ENCODE results near the gene TRIM56.
"Not testable (repeated sequence)": the region's sequence is repeated elsewhere in the genome, so short reads cannot be mapped to it uniquely, and the experiment has no call there.

TRIM56 gene

GRCh38 chr7:101085162-101085964 lies at the start of gene TRIM56:
TRIM56 (plus strand) TSS chr7:101085481; CDS start chr7:101087313, 1,832 bp downstream.
- DNase-seq (ENCODE audit: low spot score), result peak; percentile 71

- no peak for DNase-seq (ENCODE audit: low spot score)
Measured at GRCh38 chr7:101035941-101036340, 49.3 kb upstream of the TRIM56 start.

GRCh38 chr7:101041283-101041682 lies 44.0 kb upstream of the TRIM56 start:
- not testable (repeated sequence) for DNase-seq (ENCODE audit: low spot score)

GRCh38 chr7:101058355-101058754 lies 26.9 kb upstream of the TRIM56 start:
- DNase-seq (ENCODE audit: low spot score), result peak; percentile 22

- DNase-seq (ENCODE audit: low spot score), result no peak
Measured at GRCh38 chr7:101059620-101059942, 25.7 kb upstream of the TRIM56 start.

DNA sequence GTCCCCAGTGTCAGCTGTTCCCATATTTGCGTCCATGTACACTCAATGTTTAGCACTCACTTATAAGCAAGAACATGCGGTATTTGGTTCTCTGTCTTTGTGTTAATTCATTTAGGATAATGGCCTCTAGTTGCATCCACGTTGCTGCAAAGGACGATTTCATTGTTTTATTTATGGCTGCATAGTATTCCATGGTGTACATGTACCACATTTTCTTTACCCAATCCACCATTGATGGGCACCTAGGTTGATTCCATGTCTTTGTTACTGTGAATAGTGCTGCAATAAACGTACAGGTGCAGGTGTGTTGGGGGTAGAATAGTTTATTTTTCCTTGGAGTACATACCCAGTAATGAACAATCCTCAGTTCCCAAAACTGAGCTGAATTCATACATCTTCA lies 24.3 kb upstream of the TRIM56 start:
- no peak for DNase-seq (ENCODE audit: low spot score)

GRCh38 chr7:101064176-101064550 lies 21.1 kb upstream of the TRIM56 start:
- not testable (repeated sequence) for DNase-seq (ENCODE audit: low spot score)

DNA sequence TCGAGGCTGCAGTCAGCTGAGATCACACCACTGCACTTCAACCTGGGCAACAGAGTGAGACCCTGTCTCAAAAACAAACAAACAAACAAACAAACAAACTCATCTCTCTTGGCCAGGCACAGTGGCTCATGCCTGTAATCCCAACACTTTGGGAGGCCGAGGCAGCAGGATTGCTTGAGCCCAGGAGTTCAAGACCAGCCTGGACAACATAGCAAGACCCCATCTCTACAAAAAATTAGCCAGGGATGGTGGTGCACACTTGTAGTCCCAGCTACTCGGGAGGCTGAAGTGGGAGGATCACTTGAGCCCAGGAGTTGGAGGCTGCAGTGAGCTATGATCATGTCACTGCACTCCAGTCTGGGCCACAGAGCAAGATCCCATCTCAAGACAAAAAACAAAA lies 20.1 kb upstream of the TRIM56 start:
- not testable (repeated sequence) for DNase-seq (ENCODE audit: low spot score)

GRCh38 chr7:101066141-101066832 lies 19.0 kb upstream of the TRIM56 start:
- no peak for DNase-seq (ENCODE audit: low spot score)

DNA sequence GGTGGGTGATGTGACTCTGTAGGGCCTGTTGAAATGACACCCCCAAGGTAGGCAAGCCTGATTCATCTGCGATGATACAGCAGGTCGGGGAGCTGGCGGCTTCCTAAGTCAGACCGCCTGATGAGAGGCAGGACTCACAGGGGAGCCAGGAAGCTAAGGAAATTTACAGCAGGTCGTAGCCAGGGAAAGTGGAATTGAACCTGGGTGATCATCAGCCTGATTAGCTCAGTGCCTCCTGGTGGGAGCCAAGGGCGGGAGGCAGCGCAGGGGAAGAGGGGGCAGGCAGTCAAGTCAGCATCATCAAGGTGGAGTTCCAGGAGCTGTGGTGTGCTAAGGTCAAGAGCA lies 18.5 kb upstream of the TRIM56 start:
- no peak for DNase-seq (ENCODE audit: low spot score)

DNA sequence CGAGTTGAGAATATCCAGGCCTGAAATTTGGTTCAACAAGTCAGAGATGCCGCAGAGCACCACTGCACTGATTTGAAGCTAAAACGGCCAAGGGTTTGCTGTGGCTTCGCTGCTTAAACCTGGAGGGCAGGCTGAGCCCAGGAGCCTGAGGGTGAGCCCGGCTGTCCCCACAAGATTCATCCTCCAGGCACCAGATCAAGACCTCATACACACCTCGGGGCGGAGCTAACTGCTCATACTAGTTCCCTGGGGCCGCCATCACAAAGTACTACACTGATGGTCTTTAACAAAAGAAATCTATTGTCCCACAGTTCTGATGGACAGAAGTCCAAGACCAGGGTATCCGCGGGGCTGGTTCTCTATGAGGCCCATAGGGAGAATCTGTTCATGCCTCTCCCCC lies 16.9 kb upstream of the TRIM56 start:
- no peak for DNase-seq (ENCODE audit: low spot score)

GRCh38 chr7:101071362-101072104 lies 13.7 kb upstream of the TRIM56 start:
- not testable (repeated sequence) for DNase-seq (ENCODE audit: low spot score)

DNA sequence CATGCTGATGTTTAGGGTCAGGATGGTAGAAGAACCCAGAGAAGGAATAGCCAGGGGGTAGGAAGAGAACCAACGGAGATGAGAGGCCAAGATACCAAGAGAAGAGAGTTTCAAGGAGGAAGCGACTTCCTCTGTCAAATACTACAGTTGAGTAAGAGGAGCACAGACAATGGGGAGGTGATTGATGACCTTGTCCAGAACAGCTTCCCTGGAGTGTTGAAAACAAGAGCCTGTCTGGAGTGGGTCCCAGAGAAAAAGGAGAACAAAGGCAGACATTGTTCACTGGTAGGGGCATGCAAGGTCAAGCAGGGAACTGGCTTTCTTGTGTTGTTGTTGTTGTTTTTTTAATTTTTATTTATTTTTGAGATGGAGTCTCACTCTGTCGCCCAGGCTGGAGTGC lies 9.6 kb upstream of the TRIM56 start:
- DNase-seq (ENCODE audit: low spot score), result peak; percentile 56

GRCh38 chr7:101076183-101076582 lies 9.1 kb upstream of the TRIM56 start:
- DNase-seq (ENCODE audit: low spot score), result not testable (repeated sequence)

DNA sequence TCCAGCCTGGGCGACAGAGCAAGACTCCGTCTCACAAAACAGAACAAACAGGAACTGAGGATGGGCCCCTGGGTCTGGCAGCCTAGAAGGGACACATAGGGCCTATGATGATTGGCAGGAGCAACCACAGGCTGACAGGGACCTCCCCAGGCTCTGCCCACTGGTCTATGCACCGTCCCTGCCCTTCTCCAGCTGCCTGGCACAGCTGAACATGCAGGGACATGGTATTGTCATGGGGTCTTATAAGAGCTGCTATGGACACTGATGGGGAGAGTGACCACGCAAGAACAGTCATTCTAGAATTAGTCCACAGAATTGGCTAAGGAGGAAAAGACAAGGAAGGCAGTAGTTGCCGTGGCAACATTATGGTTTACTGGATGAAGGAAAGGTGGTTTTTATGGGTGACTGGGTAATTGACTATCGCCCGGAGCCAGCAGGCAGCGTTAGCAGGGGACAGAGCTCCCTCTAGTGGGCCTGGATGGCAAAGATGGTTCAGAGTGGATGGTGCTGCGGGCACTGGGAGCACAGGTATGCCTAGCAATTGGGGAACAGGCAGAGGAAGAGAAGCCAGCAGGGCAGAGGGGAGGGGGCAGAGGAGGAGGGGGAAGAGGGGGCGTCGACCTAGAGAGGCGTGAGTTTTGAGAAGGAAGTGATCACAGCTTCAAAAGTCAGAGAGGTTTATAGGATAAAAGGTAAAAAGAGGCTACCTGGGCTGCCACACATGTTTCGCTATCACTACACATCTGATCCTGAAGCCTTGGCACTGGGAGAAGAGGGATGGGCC lies 7.8 kb upstream of the TRIM56 start:
- peak; percentile 54 for DNase-seq (ENCODE audit: low spot score)

- no peak for DNase-seq (ENCODE audit: low spot score)
Measured at GRCh38 chr7:101081432-101081831, 3.8 kb upstream of the TRIM56 start.

- DNase-seq (ENCODE audit: low spot score), result no peak
Measured at GRCh38 chr7:101084865-101085161, 468 bp upstream of the TRIM56 start.

DNA sequence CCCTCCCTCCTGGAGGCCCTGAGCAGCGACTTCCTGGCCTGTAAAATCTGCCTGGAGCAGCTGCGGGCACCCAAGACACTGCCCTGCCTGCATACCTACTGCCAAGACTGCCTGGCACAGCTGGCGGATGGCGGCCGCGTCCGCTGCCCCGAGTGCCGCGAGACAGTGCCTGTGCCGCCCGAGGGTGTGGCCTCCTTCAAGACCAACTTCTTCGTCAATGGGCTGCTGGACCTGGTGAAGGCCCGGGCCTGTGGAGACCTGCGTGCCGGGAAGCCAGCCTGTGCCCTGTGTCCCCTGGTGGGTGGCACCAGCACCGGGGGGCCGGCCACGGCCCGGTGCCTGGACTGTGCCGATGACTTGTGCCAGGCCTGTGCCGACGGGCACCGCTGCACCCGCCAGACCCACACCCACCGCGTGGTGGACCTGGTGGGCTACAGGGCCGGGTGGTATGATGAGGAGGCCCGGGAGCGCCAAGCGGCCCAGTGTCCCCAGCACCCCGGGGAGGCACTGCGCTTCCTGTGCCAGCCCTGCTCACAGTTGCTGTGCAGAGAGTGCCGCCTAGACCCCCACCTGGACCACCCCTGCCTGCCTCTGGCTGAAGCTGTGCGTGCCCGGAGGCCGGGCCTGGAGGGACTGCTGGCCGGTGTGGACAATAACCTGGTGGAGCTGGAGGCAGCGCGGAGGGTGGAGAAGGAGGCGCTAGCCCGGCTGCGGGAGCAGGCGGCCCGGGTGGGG lies 2.2 kb downstream of the TRIM56 start:
- DNase-seq (ENCODE audit: low spot score), result no peak

DNA sequence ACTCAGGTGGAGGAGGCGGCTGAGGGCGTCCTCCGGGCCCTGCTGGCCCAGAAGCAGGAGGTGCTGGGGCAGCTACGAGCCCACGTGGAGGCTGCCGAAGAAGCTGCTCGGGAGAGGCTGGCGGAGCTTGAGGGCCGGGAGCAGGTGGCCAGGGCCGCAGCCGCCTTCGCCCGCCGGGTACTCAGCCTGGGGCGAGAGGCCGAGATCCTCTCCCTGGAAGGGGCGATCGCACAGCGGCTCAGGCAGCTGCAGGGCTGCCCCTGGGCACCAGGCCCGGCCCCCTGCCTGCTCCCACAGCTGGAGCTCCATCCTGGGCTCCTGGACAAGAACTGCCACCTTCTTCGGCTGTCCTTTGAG lies 2.8 kb downstream of the TRIM56 start:
- no peak for DNase-seq (ENCODE audit: low spot score)

- DNase-seq (ENCODE audit: low spot score), result no peak
Measured at GRCh38 chr7:101088858-101089529, 3.7 kb downstream of the TRIM56 start.

GRCh38 chr7:101089876-101090275 lies 4.6 kb downstream of the TRIM56 start:
- no peak for DNase-seq (ENCODE audit: low spot score)
